ENCODE data around the gene PATE4. TPM values are rescaled to one million over a fixed set of nuclear protein-coding genes. Genes with fewer than 3 reads are reported as not detected.

The PATE4 gene
- total RNA-seq, 6 experiments from 2014 or later: not detected

DNA sequence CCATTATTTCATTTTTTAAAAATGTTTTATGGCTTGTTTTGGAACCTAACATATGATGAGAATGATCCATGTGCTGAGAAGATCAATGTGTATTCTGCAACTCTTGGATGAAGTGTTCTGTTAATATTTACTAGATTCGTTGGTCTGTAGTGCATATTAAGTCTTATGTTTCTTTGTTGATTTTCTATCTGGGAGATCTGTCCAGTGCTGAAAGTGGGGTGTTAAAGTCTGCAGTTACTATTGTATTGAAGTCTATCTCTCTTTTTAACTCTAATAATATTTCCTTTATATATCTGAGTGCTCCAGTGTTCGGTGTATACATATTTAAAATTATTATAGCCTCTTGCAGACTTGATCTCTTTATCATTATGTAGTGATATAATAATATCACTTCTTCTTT, 33.3 kb upstream of the PATE4 start:
- ATAC-seq (no peak), DNase-seq (no peak)
- TF ChIP-seq, protein P1, sequence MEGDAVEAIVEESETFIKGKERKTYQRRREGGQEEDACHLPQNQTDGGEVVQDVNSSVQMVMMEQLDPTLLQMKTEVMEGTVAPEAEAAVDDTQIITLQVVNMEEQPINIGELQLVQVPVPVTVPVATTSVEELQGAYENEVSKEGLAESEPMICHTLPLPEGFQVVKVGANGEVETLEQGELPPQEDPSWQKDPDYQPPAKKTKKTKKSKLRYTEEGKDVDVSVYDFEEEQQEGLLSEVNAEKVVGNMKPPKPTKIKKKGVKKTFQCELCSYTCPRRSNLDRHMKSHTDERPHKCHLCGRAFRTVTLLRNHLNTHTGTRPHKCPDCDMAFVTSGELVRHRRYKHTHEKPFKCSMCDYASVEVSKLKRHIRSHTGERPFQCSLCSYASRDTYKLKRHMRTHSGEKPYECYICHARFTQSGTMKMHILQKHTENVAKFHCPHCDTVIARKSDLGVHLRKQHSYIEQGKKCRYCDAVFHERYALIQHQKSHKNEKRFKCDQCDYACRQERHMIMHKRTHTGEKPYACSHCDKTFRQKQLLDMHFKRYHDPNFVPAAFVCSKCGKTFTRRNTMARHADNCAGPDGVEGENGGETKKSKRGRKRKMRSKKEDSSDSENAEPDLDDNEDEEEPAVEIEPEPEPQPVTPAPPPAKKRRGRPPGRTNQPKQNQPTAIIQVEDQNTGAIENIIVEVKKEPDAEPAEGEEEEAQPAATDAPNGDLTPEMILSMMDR (IDR thresholded peaks at IDR 0.05): no peak
- no peak for TF ChIP-seq POLR2A (IDR thresholded peaks at IDR 0.05)
- 23% methylated on average over 2 of the region's 2 CpGs for WGBS (ENCODE audit: insufficient coverage, low coverage, low lambda C conversion rate, missing lambda C conversion rate)
- Histone ChIP-seq H3K27ac (no peak overlapping the region), H3K4me1 (no peaks in the 10 kb centered on the region), H3K27me3 (no peaks in the 10 kb centered on the region), H3K4me3 (no peak overlapping the region), H3K9me3 (no peaks in the 10 kb centered on the region), H3K36me3 (no peaks in the 10 kb centered on the region)
- intact Hi-C loops (cut with DNase I): no loop called here

DNA sequence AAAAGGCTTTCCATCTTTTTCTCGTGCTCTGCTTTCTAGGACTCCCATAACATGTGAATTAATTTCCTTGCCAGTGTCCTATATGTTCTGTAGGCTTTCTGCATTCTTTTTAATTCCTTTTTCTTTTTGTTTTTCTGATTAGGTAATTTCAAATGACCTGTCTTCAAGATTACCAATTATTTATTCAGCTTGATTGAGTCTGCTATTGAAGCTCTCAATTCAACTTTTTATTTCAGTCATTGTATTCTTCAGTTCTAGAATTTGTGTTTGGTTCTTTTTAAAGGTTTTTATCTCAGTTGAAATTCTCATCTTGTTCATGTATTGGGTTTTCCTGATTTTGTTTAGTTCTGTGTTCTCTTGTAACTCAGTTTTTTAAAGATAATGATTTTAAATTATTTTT, 30.7 kb upstream of the PATE4 start:
- TF ChIP-seq, protein P1 (IDR thresholded peaks at IDR 0.05): no peak
- no peak for TF ChIP-seq POLR2A (IDR thresholded peaks at IDR 0.05)
- intact Hi-C loops (cut with DNase I): no loop called here
- no peaks in the 10 kb centered on the region for H3K9me3 ChIP-seq
- ATAC-seq (no peak), DNase-seq (no peak)
- no peak overlapping the region for H3K27ac ChIP-seq
- H3K4me3 ChIP-seq: no peak overlapping the region
- no peaks in the 10 kb centered on the region for H3K36me3 ChIP-seq
- no peaks in the 10 kb centered on the region for H3K27me3 ChIP-seq
- no peaks in the 10 kb centered on the region for H3K4me1 ChIP-seq
- WGBS (ENCODE audit: insufficient coverage, low coverage, low lambda C conversion rate, missing lambda C conversion rate): 35% methylated on average over 1 of the region's 1 CpG

GRCh38 chr11:125807909-125808308, 25.2 kb upstream of the PATE4 start:
- no peak for DNase-seq
- 100% methylated on average over 1 of the region's 1 CpG for WGBS (ENCODE audit: insufficient coverage, low coverage, low lambda C conversion rate, missing lambda C conversion rate)
- Histone ChIP-seq H3K27ac (no peak overlapping the region), H3K4me3 (no peak overlapping the region), H3K27me3 (no peaks in the 10 kb centered on the region), H3K4me1 (no peaks in the 10 kb centered on the region), H3K36me3 (no peaks in the 10 kb centered on the region), H3K9me3 (no peaks in the 10 kb centered on the region)
- ATAC-seq: no peak
- intact Hi-C loops (cut with DNase I): no loop called here
- TF ChIP-seq, protein P1 (IDR thresholded peaks at IDR 0.05): no peak
- no peak for TF ChIP-seq POLR2A (IDR thresholded peaks at IDR 0.05)

DNA sequence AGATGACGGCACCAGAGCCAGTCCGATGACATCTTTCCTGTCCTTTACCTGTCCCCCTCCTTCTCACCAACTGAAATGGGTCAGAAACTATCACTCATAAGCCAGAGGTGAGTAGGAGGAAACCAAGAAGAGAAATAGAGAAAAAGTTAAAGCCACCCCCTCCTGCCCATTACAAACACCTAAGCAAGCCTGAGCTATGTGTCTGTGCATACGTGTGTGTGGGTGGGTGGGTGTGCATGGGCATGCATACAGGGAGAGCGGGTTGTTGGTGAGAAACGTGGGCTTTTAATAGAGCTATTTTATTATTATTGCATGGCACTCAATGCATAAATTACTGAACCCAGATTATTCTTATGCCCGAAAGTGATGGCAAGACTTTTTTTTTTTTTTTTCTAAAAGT, 2.6 kb downstream of the PATE4 start:
- DNase-seq (no peak), ATAC-seq (no peak)
- Histone ChIP-seq H3K4me3 (no peak overlapping the region), H3K27ac (no peak overlapping the region), H3K27me3 (no peaks in the 10 kb centered on the region), H3K9me3 (no peaks in the 10 kb centered on the region), H3K36me3 (no peaks in the 10 kb centered on the region), H3K4me1 (no peaks in the 10 kb centered on the region)
- intact Hi-C loops (cut with DNase I): no loop called here
- TF ChIP-seq, protein P1 (IDR thresholded peaks at IDR 0.05): no peak
- TF ChIP-seq POLR2A (IDR thresholded peaks at IDR 0.05): no peak
- WGBS (ENCODE audit: insufficient coverage, low coverage, low lambda C conversion rate, missing lambda C conversion rate): 58% methylated on average over 4 of the region's 6 CpGs

Measured in right lobe of liver (tissue), 6 donors.